ENCODE measurements around the gene MAGI1.

Gene MAGI1

DNA sequence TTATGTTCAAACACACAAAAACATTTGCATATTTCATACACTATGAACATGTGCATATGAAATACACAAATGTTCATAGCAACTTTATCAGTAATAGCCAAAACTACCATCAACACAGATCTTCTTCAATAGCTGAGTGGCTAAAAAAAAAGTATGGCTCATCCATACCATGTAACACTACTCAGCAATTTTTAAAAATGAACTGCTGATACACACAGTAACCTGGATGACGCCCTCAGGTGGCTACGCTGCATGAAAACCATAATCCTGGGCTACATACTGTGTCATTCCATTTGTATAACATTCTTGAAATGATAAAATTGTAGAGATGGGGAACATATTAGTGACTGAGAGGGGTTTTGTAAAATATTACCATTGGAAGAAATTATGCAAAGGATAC lies 243.6 kb downstream of the MAGI1 start:
- no peaks in the 10 kb centered on the region for H3K36me3 ChIP-seq (ENCODE audit: control insufficient read depth, insufficient read depth, low read length)
- no peaks in the 10 kb centered on the region for H3K27me3 ChIP-seq (ENCODE audit: insufficient read depth, low read length, poor library complexity)

GRCh38 chr3:65793495-65794200 lies 245.1 kb downstream of the MAGI1 start:
- Histone ChIP-seq H2BK5ac (ENCODE audit: low read length) (no peak overlapping the region), H3K4me3 (ENCODE audit: low read length) (no peak overlapping the region), H3K18ac (ENCODE audit: low read length) (no peak overlapping the region), H2BK120ac (ENCODE audit: low read depth, low read length) (no peak overlapping the region), H4K5ac (ENCODE audit: low read length) (no peak overlapping the region), H3K79me2 (ENCODE audit: control insufficient read depth, insufficient read depth, low read length) (peaks cover 1% of the 10 kb centered on the region), H4K8ac (ENCODE audit: low read depth, low read length) (no peak overlapping the region), H3K27me3 (ENCODE audit: insufficient read depth, low read length, poor library complexity) (no peaks in the 10 kb centered on the region), H3K9ac (ENCODE audit: low read length) (no peak overlapping the region), H3K4ac (ENCODE audit: low read depth, low read length) (no peak overlapping the region), H3K79me1 (ENCODE audit: low read length) (peaks cover 2% of the 10 kb centered on the region), H3K27ac (ENCODE audit: low read depth, low read length) (no peak overlapping the region), H3K36me3 (ENCODE audit: control insufficient read depth, insufficient read depth, low read length) (no peaks in the 10 kb centered on the region), H2AK5ac (ENCODE audit: low read length) (no peak overlapping the region), H2BK15ac (replicated peaks; ENCODE audit: low read depth) (no peak overlapping the region), H3K23ac (ENCODE audit: low read length) (no peak overlapping the region), H3K56ac (ENCODE audit: low read length) (peak overlapping the region; percentile 43), H3K4me2 (ENCODE audit: low read length) (no peak overlapping the region), H3K4me1 (ENCODE audit: control insufficient read depth, low read depth, low read length) (no peaks in the 10 kb centered on the region)
- DNase-seq = no peak
- no CpG with 5 or more reads among the region's 8 CpGs for WGBS (ENCODE audit: extremely low coverage, insufficient coverage, low lambda C conversion rate)

More for the DNA sequence above, 243.6 kb downstream of the MAGI1 start:
- H2BK120ac ChIP-seq (ENCODE audit: low read depth, low read length) = no peak overlapping the region
- no CpG with 5 or more reads among the region's 2 CpGs for WGBS (ENCODE audit: extremely low coverage, insufficient coverage, low lambda C conversion rate)
- no peak overlapping the region for H3K4me3 ChIP-seq (ENCODE audit: low read length)
- no peak for DNase-seq
- no peaks in the 10 kb centered on the region for H3K4me1 ChIP-seq (ENCODE audit: control insufficient read depth, low read depth, low read length)
- peaks cover 1% of the 10 kb centered on the region for H3K79me2 ChIP-seq (ENCODE audit: control insufficient read depth, insufficient read depth, low read length)
- H3K4ac ChIP-seq (ENCODE audit: low read depth, low read length) = no peak overlapping the region
- H2BK5ac ChIP-seq (ENCODE audit: low read length) = no peak overlapping the region
- H4K5ac ChIP-seq (ENCODE audit: low read length) = no peak overlapping the region
- H2AK5ac ChIP-seq (ENCODE audit: low read length) = no peak overlapping the region
- no peak overlapping the region for H3K56ac ChIP-seq (ENCODE audit: low read length)
- no peak overlapping the region for H3K4me2 ChIP-seq (ENCODE audit: low read length)
- no peak overlapping the region for H4K8ac ChIP-seq (ENCODE audit: low read depth, low read length)
- H3K9ac ChIP-seq (ENCODE audit: low read length) = no peak overlapping the region
- no peak overlapping the region for H3K18ac ChIP-seq (ENCODE audit: low read length)
- no peak overlapping the region for H2BK15ac ChIP-seq (replicated peaks; ENCODE audit: low read depth)
- H3K79me1 ChIP-seq (ENCODE audit: low read length) = peaks cover 2% of the 10 kb centered on the region
- H3K23ac ChIP-seq (ENCODE audit: low read length) = no peak overlapping the region
- no peak overlapping the region for H3K27ac ChIP-seq (ENCODE audit: low read depth, low read length)

DNA sequence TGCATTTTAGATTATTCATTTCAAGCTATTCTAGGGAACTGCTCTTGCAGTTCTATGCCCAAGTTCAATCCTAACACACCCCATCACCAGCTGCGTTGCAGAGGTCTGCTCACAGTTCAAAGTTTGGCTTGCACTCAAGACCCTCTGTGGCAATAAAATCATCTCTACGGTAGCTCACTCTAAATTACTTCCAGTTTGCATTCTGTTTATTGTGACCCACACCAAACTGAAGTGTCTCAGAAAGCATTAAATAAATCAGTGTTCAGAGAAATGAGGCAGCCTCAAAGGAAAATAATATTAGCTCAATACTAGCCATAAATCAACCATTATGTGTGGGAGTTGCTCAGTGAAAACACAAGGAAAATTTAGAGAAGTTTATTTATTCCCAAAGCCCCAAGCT lies 250.3 kb downstream of the MAGI1 start:
- DNase-seq = no peak
- no peak overlapping the region for H4K8ac ChIP-seq (ENCODE audit: low read depth, low read length)
- no peak overlapping the region for H2BK120ac ChIP-seq (ENCODE audit: low read depth, low read length)
- H3K23ac ChIP-seq (ENCODE audit: low read length) = no peak overlapping the region
- no peaks in the 10 kb centered on the region for H3K4me1 ChIP-seq (ENCODE audit: control insufficient read depth, low read depth, low read length)
- H3K27ac ChIP-seq (ENCODE audit: low read depth, low read length) = no peak overlapping the region
- no CpG with 5 or more reads among the region's 2 CpGs for WGBS (ENCODE audit: extremely low coverage, insufficient coverage, low lambda C conversion rate)
- H3K79me1 ChIP-seq (ENCODE audit: low read length) = peaks cover 2% of the 10 kb centered on the region
- no peak overlapping the region for H2BK5ac ChIP-seq (ENCODE audit: low read length)
- H4K5ac ChIP-seq (ENCODE audit: low read length) = no peak overlapping the region
- no peak overlapping the region for H3K4ac ChIP-seq (ENCODE audit: low read depth, low read length)
- H2AK5ac ChIP-seq (ENCODE audit: low read length) = no peak overlapping the region
- no peak overlapping the region for H3K56ac ChIP-seq (ENCODE audit: low read length)
- H3K79me2 ChIP-seq (ENCODE audit: control insufficient read depth, insufficient read depth, low read length) = peaks cover 1% of the 10 kb centered on the region
- H3K18ac ChIP-seq (ENCODE audit: low read length) = no peak overlapping the region
- H3K27me3 ChIP-seq (ENCODE audit: insufficient read depth, low read length, poor library complexity) = no peaks in the 10 kb centered on the region
- H3K4me3 ChIP-seq (ENCODE audit: low read length) = no peak overlapping the region
- no peaks in the 10 kb centered on the region for H3K36me3 ChIP-seq (ENCODE audit: control insufficient read depth, insufficient read depth, low read length)
- H2BK15ac ChIP-seq (replicated peaks; ENCODE audit: low read depth) = no peak overlapping the region
- H3K9ac ChIP-seq (ENCODE audit: low read length) = no peak overlapping the region
- H3K4me2 ChIP-seq (ENCODE audit: low read length) = no peak overlapping the region

DNA sequence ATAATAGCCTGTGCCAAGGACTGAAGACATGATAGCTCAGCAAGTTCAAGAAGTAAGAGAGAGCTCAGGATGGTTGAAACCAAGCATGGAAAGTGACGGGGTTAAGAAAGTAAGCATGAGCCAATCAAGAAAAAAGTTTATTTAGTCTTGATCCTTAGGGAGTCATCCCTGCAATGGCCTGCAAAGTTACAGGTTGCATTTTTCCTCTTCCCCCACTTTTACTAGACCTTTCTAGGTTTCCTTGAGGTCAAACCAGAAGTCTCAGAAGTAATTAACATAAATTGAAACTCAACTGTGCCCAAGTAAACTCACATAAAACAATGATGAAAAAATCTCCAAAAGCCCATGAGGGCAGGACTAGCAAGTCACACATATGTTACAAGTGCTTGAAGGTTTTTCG lies 250.9 kb downstream of the MAGI1 start:
- Histone ChIP-seq H3K56ac (ENCODE audit: low read length) (no peak overlapping the region), H3K9ac (ENCODE audit: low read length) (no peak overlapping the region), H3K18ac (ENCODE audit: low read length) (no peak overlapping the region), H4K5ac (ENCODE audit: low read length) (no peak overlapping the region), H3K79me2 (ENCODE audit: control insufficient read depth, insufficient read depth, low read length) (no peaks in the 10 kb centered on the region), H3K27ac (ENCODE audit: low read depth, low read length) (no peak overlapping the region), H2BK120ac (ENCODE audit: low read depth, low read length) (no peak overlapping the region), H2BK15ac (replicated peaks; ENCODE audit: low read depth) (peak overlapping the region; percentile 11), H2BK5ac (ENCODE audit: low read length) (no peak overlapping the region), H3K23ac (ENCODE audit: low read length) (no peak overlapping the region), H3K4me1 (ENCODE audit: control insufficient read depth, low read depth, low read length) (no peaks in the 10 kb centered on the region), H3K27me3 (ENCODE audit: insufficient read depth, low read length, poor library complexity) (no peaks in the 10 kb centered on the region), H3K4ac (ENCODE audit: low read depth, low read length) (no peak overlapping the region), H3K4me2 (ENCODE audit: low read length) (no peak overlapping the region), H4K8ac (ENCODE audit: low read depth, low read length) (no peak overlapping the region), H3K36me3 (ENCODE audit: control insufficient read depth, insufficient read depth, low read length) (no peaks in the 10 kb centered on the region), H2AK5ac (ENCODE audit: low read length) (no peak overlapping the region), H3K79me1 (ENCODE audit: low read length) (peaks cover 2% of the 10 kb centered on the region), H3K4me3 (ENCODE audit: low read length) (no peak overlapping the region)
- DNase-seq = no peak
- no CpG with 5 or more reads among the region's 2 CpGs for WGBS (ENCODE audit: extremely low coverage, insufficient coverage, low lambda C conversion rate)

GRCh38 chr3:65787340-65787739 lies 251.4 kb downstream of the MAGI1 start:
- Histone ChIP-seq H4K5ac (ENCODE audit: low read length) (no peak overlapping the region), H3K79me2 (ENCODE audit: control insufficient read depth, insufficient read depth, low read length) (no peaks in the 10 kb centered on the region), H2AK5ac (ENCODE audit: low read length) (no peak overlapping the region), H3K9ac (ENCODE audit: low read length) (no peak overlapping the region), H3K4me3 (ENCODE audit: low read length) (no peak overlapping the region), H2BK120ac (ENCODE audit: low read depth, low read length) (no peak overlapping the region), H3K79me1 (ENCODE audit: low read length) (peaks cover 2% of the 10 kb centered on the region), H3K23ac (ENCODE audit: low read length) (no peak overlapping the region), H3K4ac (ENCODE audit: low read depth, low read length) (no peak overlapping the region), H3K4me2 (ENCODE audit: low read length) (no peak overlapping the region), H3K36me3 (ENCODE audit: control insufficient read depth, insufficient read depth, low read length) (no peaks in the 10 kb centered on the region), H3K4me1 (ENCODE audit: control insufficient read depth, low read depth, low read length) (no peaks in the 10 kb centered on the region), H4K8ac (ENCODE audit: low read depth, low read length) (no peak overlapping the region), H2BK5ac (ENCODE audit: low read length) (no peak overlapping the region), H3K27me3 (ENCODE audit: insufficient read depth, low read length, poor library complexity) (no peaks in the 10 kb centered on the region), H2BK15ac (replicated peaks; ENCODE audit: low read depth) (no peak overlapping the region), H3K18ac (ENCODE audit: low read length) (no peak overlapping the region), H3K56ac (ENCODE audit: low read length) (peak overlapping the region; percentile 15), H3K27ac (ENCODE audit: low read depth, low read length) (no peak overlapping the region)
- WGBS (ENCODE audit: extremely low coverage, insufficient coverage, low lambda C conversion rate) = no CpG with 5 or more reads among the region's 5 CpGs
- no peak for DNase-seq

GRCh38 chr3:65786890-65787289 lies 251.8 kb downstream of the MAGI1 start:
- no peak overlapping the region for H3K4me3 ChIP-seq (ENCODE audit: low read length)
- no peaks in the 10 kb centered on the region for H3K27me3 ChIP-seq (ENCODE audit: insufficient read depth, low read length, poor library complexity)
- peaks cover 2% of the 10 kb centered on the region for H3K79me1 ChIP-seq (ENCODE audit: low read length)
- H3K56ac ChIP-seq (ENCODE audit: low read length) = no peak overlapping the region
- H3K79me2 ChIP-seq (ENCODE audit: control insufficient read depth, insufficient read depth, low read length) = no peaks in the 10 kb centered on the region
- H2BK120ac ChIP-seq (ENCODE audit: low read depth, low read length) = no peak overlapping the region
- H4K5ac ChIP-seq (ENCODE audit: low read length) = no peak overlapping the region
- no peak overlapping the region for H3K4me2 ChIP-seq (ENCODE audit: low read length)
- no peak overlapping the region for H2AK5ac ChIP-seq (ENCODE audit: low read length)
- WGBS (ENCODE audit: extremely low coverage, insufficient coverage, low lambda C conversion rate) = no CpG with 5 or more reads among the region's 3 CpGs
- no peak overlapping the region for H3K9ac ChIP-seq (ENCODE audit: low read length)
- no peaks in the 10 kb centered on the region for H3K36me3 ChIP-seq (ENCODE audit: control insufficient read depth, insufficient read depth, low read length)
- no peak overlapping the region for H2BK5ac ChIP-seq (ENCODE audit: low read length)
- H3K18ac ChIP-seq (ENCODE audit: low read length) = no peak overlapping the region
- no peak overlapping the region for H3K27ac ChIP-seq (ENCODE audit: low read depth, low read length)
- no peak overlapping the region for H2BK15ac ChIP-seq (replicated peaks; ENCODE audit: low read depth)
- no peak overlapping the region for H4K8ac ChIP-seq (ENCODE audit: low read depth, low read length)
- no peak overlapping the region for H3K4ac ChIP-seq (ENCODE audit: low read depth, low read length)
- no peaks in the 10 kb centered on the region for H3K4me1 ChIP-seq (ENCODE audit: control insufficient read depth, low read depth, low read length)
- DNase-seq = no peak
- no peak overlapping the region for H3K23ac ChIP-seq (ENCODE audit: low read length)

All from mesendoderm (in vitro differentiated cells).